ENCODE measurements around the gene FRMD1.
"Not testable (repeated sequence)": the region's sequence is repeated elsewhere in the genome, so short reads cannot be mapped to it uniquely, and the experiment has no call there.

The FRMD1 gene

GRCh38 chr6:168081858-168082546, 3.0 kb upstream of the FRMD1 start:
- Histone ChIP-seq H3K36me3 (replicated peaks) (no peaks in the 10 kb centered on the region), H3K4me3 (ENCODE audit: low read depth, low read length) (no peak overlapping the region), H3K27ac (no peak overlapping the region), H3K27me3 (replicated peaks) (peaks cover 4% of the 10 kb centered on the region)
- in situ Hi-C loops (cut with HindIII; ENCODE audit: low pct_ligation_motif_present, low sequenced_read_pairs), result no loop called here
- DNase-seq, result no peak
- no peak for TF ChIP-seq CTCF (IDR thresholded peaks at IDR 0.05; ENCODE audit: low read depth, low read length, missing control alignments)

GRCh38 chr6:168080393-168081077, 1.5 kb upstream of the FRMD1 start:
- Histone ChIP-seq H3K27me3 (replicated peaks) (peaks cover 4% of the 10 kb centered on the region), H3K36me3 (replicated peaks) (no peaks in the 10 kb centered on the region), H3K4me3 (ENCODE audit: low read depth, low read length) (no peak overlapping the region), H3K27ac (no peak overlapping the region)
- in situ Hi-C loops (cut with HindIII; ENCODE audit: low pct_ligation_motif_present, low sequenced_read_pairs), result no loop called here
- TF ChIP-seq CTCF (IDR thresholded peaks at IDR 0.05; ENCODE audit: low read depth, low read length, missing control alignments), result no peak
- no peak for DNase-seq

- Histone ChIP-seq H3K27ac (no peak overlapping the region), H3K27me3 (replicated peaks) (peaks cover 2% of the 10 kb centered on the region), H3K36me3 (replicated peaks) (no peaks in the 10 kb centered on the region), H3K4me3 (ENCODE audit: low read depth, low read length) (no peak overlapping the region)
- no peak for DNase-seq
- TF ChIP-seq CTCF (IDR thresholded peaks at IDR 0.05; ENCODE audit: low read depth, low read length, missing control alignments), result no peak
- in situ Hi-C loops (cut with HindIII; ENCODE audit: low pct_ligation_motif_present, low sequenced_read_pairs), result no loop called here
Observed at GRCh38 chr6:168078175-168078942, 653 bp downstream of the FRMD1 start.

GRCh38 chr6:168077401-168077800, 1.6 kb downstream of the FRMD1 start:
- H3K27me3 ChIP-seq (replicated peaks); in situ Hi-C loops (cut with HindIII; ENCODE audit: low pct_ligation_motif_present, low sequenced_read_pairs); H3K36me3 ChIP-seq (replicated peaks); DNase-seq; H3K27ac ChIP-seq; H3K4me3 ChIP-seq (ENCODE audit: low read depth, low read length): not testable (repeated sequence)

GRCh38 chr6:168075787-168076202, 3.2 kb downstream of the FRMD1 start:
- TF ChIP-seq CTCF (IDR thresholded peaks at IDR 0.05; ENCODE audit: low read depth, low read length, missing control alignments), result no peak
- Histone ChIP-seq H3K27ac (no peak overlapping the region), H3K4me3 (ENCODE audit: low read depth, low read length) (no peak overlapping the region), H3K27me3 (replicated peaks) (no peaks in the 10 kb centered on the region), H3K36me3 (replicated peaks) (no peaks in the 10 kb centered on the region)
- in situ Hi-C loops (cut with HindIII; ENCODE audit: low pct_ligation_motif_present, low sequenced_read_pairs), result no loop called here
- DNase-seq, result no peak

- no peaks in the 10 kb centered on the region for H3K27me3 ChIP-seq (replicated peaks)
- no peak overlapping the region for H3K4me3 ChIP-seq (ENCODE audit: low read depth, low read length)
- no peaks in the 10 kb centered on the region for H3K36me3 ChIP-seq (replicated peaks)
- in situ Hi-C loops (cut with HindIII; ENCODE audit: low pct_ligation_motif_present, low sequenced_read_pairs), result no loop called here
- H3K27ac ChIP-seq, result no peak overlapping the region
- TF ChIP-seq CTCF (IDR thresholded peaks at IDR 0.05; ENCODE audit: low read depth, low read length, missing control alignments), result no peak
- DNase-seq, result no peak
Observed at GRCh38 chr6:168075216-168075615, 3.8 kb downstream of the FRMD1 start.

All from brain microvascular endothelial cell (primary cell).